WTC11 (cell line): Measurements from ENCODE around the gene ALK.

ENCODE experiments used
- NR2C2 ChIP-seq: sonication (generic); formaldehyde crosslinking; IDR thresholded peaks from 2 replicates; pipeline ENCODE4 v1.8.0; 2022; ENCODE audit warnings: mild to moderate bottlenecking, missing genetic modification reagents
- SMAD3 ChIP-seq: sonication (generic); formaldehyde crosslinking; IDR thresholded peaks from 2 replicates; pipeline ENCODE4 v1.8.0; 2022; ENCODE audit warnings: missing genetic modification reagents, mild to moderate bottlenecking, borderline replicate concordance
- TEAD4 ChIP-seq: sonication (generic); formaldehyde crosslinking; IDR thresholded peaks from 2 replicates; pipeline ENCODE4 v1.8.0; 2022; ENCODE audit warnings: mild to moderate bottlenecking, missing genetic modification reagents
- TP53 ChIP-seq: sonication (generic); formaldehyde crosslinking; IDR thresholded peaks from 2 replicates; pipeline ENCODE4 v1.8.1; 2023; ENCODE audit warnings: mild to moderate bottlenecking, missing genetic modification reagents
- TF ChIP-seq, protein P1 (sequence below): fragments of 200-600 bp; IDR thresholded peaks from 2 replicates; pipeline ENCODE4 v1.8.0; 2022; ENCODE audit warnings: antibody characterized with exemption
- TF ChIP-seq, protein P2 (sequence below): sonication (generic); formaldehyde crosslinking; IDR thresholded peaks from 2 replicates; pipeline ENCODE4 v1.8.1; 2023; ENCODE audit warnings: mild to moderate bottlenecking, missing genetic modification reagents, moderate library complexity
- TF ChIP-seq, protein P3 (sequence below): sonication (generic); formaldehyde crosslinking; IDR thresholded peaks from 2 replicates; pipeline ENCODE4 v1.8.1; 2023; ENCODE audit warnings: mild to moderate bottlenecking, moderate library complexity, missing genetic modification reagents
- TF ChIP-seq, protein P4 (sequence below): fragments of 250-450 bp; sonication (Bioruptor Pico); conservative IDR thresholded peaks from 2 replicates; pipeline ENCODE4 v1.9.0; 2021; ENCODE audit warnings: mild to moderate bottlenecking
- TF ChIP-seq, protein P5 (sequence below): sonication (generic); formaldehyde crosslinking; IDR thresholded peaks from 2 replicates; pipeline ENCODE4 v1.8.0; 2023; ENCODE audit warnings: missing genetic modification reagents
- TF ChIP-seq, protein P6 (sequence below): sonication (generic); formaldehyde crosslinking; IDR thresholded peaks from 2 replicates; pipeline ENCODE4 v1.8.0; 2022; ENCODE audit warnings: mild to moderate bottlenecking, missing genetic modification reagents

- TF ChIP-seq, protein P1, sequence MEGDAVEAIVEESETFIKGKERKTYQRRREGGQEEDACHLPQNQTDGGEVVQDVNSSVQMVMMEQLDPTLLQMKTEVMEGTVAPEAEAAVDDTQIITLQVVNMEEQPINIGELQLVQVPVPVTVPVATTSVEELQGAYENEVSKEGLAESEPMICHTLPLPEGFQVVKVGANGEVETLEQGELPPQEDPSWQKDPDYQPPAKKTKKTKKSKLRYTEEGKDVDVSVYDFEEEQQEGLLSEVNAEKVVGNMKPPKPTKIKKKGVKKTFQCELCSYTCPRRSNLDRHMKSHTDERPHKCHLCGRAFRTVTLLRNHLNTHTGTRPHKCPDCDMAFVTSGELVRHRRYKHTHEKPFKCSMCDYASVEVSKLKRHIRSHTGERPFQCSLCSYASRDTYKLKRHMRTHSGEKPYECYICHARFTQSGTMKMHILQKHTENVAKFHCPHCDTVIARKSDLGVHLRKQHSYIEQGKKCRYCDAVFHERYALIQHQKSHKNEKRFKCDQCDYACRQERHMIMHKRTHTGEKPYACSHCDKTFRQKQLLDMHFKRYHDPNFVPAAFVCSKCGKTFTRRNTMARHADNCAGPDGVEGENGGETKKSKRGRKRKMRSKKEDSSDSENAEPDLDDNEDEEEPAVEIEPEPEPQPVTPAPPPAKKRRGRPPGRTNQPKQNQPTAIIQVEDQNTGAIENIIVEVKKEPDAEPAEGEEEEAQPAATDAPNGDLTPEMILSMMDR: no peak
- TF ChIP-seq, protein P2, sequence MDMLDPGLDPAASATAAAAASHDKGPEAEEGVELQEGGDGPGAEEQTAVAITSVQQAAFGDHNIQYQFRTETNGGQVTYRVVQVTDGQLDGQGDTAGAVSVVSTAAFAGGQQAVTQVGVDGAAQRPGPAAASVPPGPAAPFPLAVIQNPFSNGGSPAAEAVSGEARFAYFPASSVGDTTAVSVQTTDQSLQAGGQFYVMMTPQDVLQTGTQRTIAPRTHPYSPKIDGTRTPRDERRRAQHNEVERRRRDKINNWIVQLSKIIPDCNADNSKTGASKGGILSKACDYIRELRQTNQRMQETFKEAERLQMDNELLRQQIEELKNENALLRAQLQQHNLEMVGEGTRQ (CRISPR knock-in tag): no peak
- TF ChIP-seq, protein P3, sequence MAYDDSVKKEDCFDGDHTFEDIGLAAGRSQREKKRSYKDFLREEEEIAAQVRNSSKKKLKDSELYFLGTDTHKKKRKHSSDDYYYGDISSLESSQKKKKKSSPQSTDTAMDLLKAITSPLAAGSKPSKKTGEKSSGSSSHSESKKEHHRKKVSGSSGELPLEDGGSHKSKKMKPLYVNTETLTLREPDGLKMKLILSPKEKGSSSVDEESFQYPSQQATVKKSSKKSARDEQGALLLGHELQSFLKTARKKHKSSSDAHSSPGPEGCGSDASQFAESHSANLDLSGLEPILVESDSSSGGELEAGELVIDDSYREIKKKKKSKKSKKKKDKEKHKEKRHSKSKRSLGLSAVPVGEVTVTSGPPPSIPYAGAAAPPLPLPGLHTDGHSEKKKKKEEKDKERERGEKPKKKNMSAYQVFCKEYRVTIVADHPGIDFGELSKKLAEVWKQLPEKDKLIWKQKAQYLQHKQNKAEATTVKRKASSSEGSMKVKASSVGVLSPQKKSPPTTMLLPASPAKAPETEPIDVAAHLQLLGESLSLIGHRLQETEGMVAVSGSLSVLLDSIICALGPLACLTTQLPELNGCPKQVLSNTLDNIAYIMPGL (CRISPR knock-in tag): no peak
- TF ChIP-seq SMAD3 (CRISPR knock-in tag) (no peak), NR2C2 (no peak), TP53 (CRISPR knock-in tag) (no peak), TEAD4 (CRISPR knock-in tag) (no peak)
- TF ChIP-seq, protein P4, sequence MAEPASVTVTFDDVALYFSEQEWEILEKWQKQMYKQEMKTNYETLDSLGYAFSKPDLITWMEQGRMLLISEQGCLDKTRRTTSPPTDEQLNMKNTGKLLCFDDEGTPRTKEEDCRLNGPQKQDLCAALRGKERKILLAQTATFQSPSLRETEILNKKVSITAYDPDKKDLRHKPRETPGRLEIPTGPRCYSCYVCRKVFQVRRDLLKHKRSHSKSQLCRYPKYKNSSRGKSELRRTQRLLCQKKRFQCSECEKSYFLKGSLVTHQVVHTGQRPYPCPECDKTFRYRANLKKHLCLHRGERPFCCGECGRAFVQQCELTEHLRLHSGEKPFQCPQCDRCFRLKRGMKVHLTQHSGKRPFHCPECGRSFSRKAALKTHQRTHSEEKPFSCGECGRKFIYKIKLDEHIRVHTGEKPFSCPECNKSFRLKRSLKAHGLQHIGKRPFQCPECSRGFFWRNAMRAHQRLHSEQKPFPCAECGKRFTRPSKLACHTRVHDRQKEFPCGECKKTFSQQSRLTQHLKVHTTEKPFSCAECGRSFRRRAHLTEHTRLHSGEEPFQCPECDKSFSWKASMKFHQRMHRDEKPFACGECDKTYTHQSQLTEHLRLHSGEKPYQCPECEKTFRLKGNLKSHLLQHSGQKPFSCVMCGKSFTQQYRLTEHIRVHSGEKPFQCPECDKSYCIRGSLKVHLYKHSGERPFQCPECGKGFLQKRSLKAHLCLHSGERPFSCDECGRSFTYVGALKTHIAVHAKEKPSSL (CRISPR knock-in tag): no peak
- TF ChIP-seq, protein P5, sequence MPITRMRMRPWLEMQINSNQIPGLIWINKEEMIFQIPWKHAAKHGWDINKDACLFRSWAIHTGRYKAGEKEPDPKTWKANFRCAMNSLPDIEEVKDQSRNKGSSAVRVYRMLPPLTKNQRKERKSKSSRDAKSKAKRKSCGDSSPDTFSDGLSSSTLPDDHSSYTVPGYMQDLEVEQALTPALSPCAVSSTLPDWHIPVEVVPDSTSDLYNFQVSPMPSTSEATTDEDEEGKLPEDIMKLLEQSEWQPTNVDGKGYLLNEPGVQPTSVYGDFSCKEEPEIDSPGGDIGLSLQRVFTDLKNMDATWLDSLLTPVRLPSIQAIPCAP (CRISPR knock-in tag): no peak
- TF ChIP-seq, protein P6, sequence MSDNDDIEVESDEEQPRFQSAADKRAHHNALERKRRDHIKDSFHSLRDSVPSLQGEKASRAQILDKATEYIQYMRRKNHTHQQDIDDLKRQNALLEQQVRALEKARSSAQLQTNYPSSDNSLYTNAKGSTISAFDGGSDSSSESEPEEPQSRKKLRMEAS (CRISPR knock-in tag): no peak
Observed at GRCh38 chr2:29349316-29350030, 571.9 kb downstream of the ALK start.
